ENCODE measurements around the gene DDOST. TPM values are rescaled to one million over a fixed set of nuclear protein-coding genes. Genes with fewer than 3 reads are reported as not detected.

The DDOST gene
- polyA plus RNA-seq, 1 donor (not counting 4 experiments of a cell fraction or from before 2014, with no cell fraction given), result 263 TPM

GRCh38 chr1:20668581-20668980 lies 7.4 kb upstream of the DDOST start:
- dilution Hi-C loops (cut with MboI; ENCODE audit: extremely low pct_ligation_motif_present, low sequenced_read_pairs), result no loop called here
- Histone ChIP-seq H3K4me3 (ENCODE audit: control insufficient read depth in 2 of 3, extremely low read depth in 1 of 3, insufficient read depth in 2 of 3, low read depth in 1 of 3, low read length in 3 of 3) (no peak overlapping the region), H3K27me3 (ENCODE audit: control insufficient read depth, extremely low read depth, insufficient read depth, low read length) (no peaks in the 10 kb centered on the region), H3K27ac (ENCODE audit: control insufficient read depth, insufficient read depth, low read length) (no peak overlapping the region), H3K4me2 (ENCODE audit: control insufficient read depth, extremely low read depth, insufficient read depth, low read depth, low read length) (no peak overlapping the region), H4K20me1 (ENCODE audit: control insufficient read depth, extremely low read depth, insufficient read depth, low read length) (no peaks in the 10 kb centered on the region), H3K79me2 (ENCODE audit: control insufficient read depth, insufficient read depth, low read length) (no peaks in the 10 kb centered on the region), H3K9me3 (ENCODE audit: control insufficient read depth, low read depth, low read length) (no peaks in the 10 kb centered on the region), H3K9me1 (ENCODE audit: control insufficient read depth, extremely low read depth, insufficient read depth, low read length) (no peaks in the 10 kb centered on the region), H3K9ac (ENCODE audit: control insufficient read depth, extremely low read depth, insufficient read depth, low read length) (no peak overlapping the region), H3K36me3 (ENCODE audit: control insufficient read depth in 2 of 2, extremely low read depth in 1 of 2, insufficient read depth in 2 of 2, low read length in 2 of 2) (peaks cover 0 to 8% of the 10 kb centered on the region in 2 experiments), H2AFZ (ENCODE audit: control insufficient read depth, low read length) (no peak overlapping the region), H3K4me1 (ENCODE audit: control insufficient read depth, extremely low read depth, insufficient read depth, low read length) (no peaks in the 10 kb centered on the region)
- DNase-seq (ENCODE audit: low read depth, low spot score) (no peak), FAIRE-seq (no peak)
- TF ChIP-seq, protein P1, sequence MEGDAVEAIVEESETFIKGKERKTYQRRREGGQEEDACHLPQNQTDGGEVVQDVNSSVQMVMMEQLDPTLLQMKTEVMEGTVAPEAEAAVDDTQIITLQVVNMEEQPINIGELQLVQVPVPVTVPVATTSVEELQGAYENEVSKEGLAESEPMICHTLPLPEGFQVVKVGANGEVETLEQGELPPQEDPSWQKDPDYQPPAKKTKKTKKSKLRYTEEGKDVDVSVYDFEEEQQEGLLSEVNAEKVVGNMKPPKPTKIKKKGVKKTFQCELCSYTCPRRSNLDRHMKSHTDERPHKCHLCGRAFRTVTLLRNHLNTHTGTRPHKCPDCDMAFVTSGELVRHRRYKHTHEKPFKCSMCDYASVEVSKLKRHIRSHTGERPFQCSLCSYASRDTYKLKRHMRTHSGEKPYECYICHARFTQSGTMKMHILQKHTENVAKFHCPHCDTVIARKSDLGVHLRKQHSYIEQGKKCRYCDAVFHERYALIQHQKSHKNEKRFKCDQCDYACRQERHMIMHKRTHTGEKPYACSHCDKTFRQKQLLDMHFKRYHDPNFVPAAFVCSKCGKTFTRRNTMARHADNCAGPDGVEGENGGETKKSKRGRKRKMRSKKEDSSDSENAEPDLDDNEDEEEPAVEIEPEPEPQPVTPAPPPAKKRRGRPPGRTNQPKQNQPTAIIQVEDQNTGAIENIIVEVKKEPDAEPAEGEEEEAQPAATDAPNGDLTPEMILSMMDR (optimal IDR thresholded peaks at IDR 0.05 in 1 of 3, IDR thresholded peaks at IDR 0.05 in 1 of 3, conservative IDR thresholded peaks at IDR 0.05 in 1 of 3; ENCODE audit: extremely low read depth in 1 of 3, insufficient read depth in 2 of 3, low read length in 3 of 3), result no peak
- TF ChIP-seq EZH2 (IDR thresholded peaks at IDR 0.05; ENCODE audit: low read length), result no peak

- DNase-seq (ENCODE audit: low read depth, low spot score) (peak; percentile 15), FAIRE-seq (peak; percentile 60)
- no peak overlapping the region for H3K9ac ChIP-seq (ENCODE audit: control insufficient read depth, extremely low read depth, insufficient read depth, low read length)
- H3K27me3 ChIP-seq (ENCODE audit: control insufficient read depth, extremely low read depth, insufficient read depth, low read length), result no peaks in the 10 kb centered on the region
- TF ChIP-seq EZH2 (IDR thresholded peaks at IDR 0.05; ENCODE audit: low read length), result no peak
- TF ChIP-seq, protein P1 (optimal IDR thresholded peaks at IDR 0.05 in 1 of 3, IDR thresholded peaks at IDR 0.05 in 1 of 3, conservative IDR thresholded peaks at IDR 0.05 in 1 of 3; ENCODE audit: extremely low read depth in 1 of 3, insufficient read depth in 2 of 3, low read length in 3 of 3), result no peak
- no peaks in the 10 kb centered on the region for H4K20me1 ChIP-seq (ENCODE audit: control insufficient read depth, extremely low read depth, insufficient read depth, low read length)
- H3K36me3 ChIP-seq (ENCODE audit: control insufficient read depth in 2 of 2, extremely low read depth in 1 of 2, insufficient read depth in 2 of 2, low read length in 2 of 2), result peaks cover 0 to 11% of the 10 kb centered on the region in 2 experiments
- peaks cover 4% of the 10 kb centered on the region for H3K4me1 ChIP-seq (ENCODE audit: control insufficient read depth, extremely low read depth, insufficient read depth, low read length)
- no peaks in the 10 kb centered on the region for H3K79me2 ChIP-seq (ENCODE audit: control insufficient read depth, insufficient read depth, low read length)
- H3K9me1 ChIP-seq (ENCODE audit: control insufficient read depth, extremely low read depth, insufficient read depth, low read length), result no peaks in the 10 kb centered on the region
- H3K9me3 ChIP-seq (ENCODE audit: control insufficient read depth, low read depth, low read length), result no peaks in the 10 kb centered on the region
- H2AFZ ChIP-seq (ENCODE audit: control insufficient read depth, low read length), result no peak overlapping the region
- no peak overlapping the region for H3K4me2 ChIP-seq (ENCODE audit: control insufficient read depth, extremely low read depth, insufficient read depth, low read depth, low read length)
- no peak overlapping the region for H3K4me3 ChIP-seq (ENCODE audit: control insufficient read depth in 2 of 3, extremely low read depth in 1 of 3, insufficient read depth in 2 of 3, low read depth in 1 of 3, low read length in 3 of 3)
- dilution Hi-C loops (cut with MboI; ENCODE audit: extremely low pct_ligation_motif_present, low sequenced_read_pairs), result no loop called here
- H3K27ac ChIP-seq (ENCODE audit: control insufficient read depth, insufficient read depth, low read length), result no peak overlapping the region
Observed at GRCh38 chr1:20666804-20667203, 5.6 kb upstream of the DDOST start.

Data from keratinocyte (primary cell).